ENCODE data around the gene NRN1.
"Not testable (repeated sequence)": the region's sequence is repeated elsewhere in the genome, so short reads cannot be mapped to it uniquely, and the experiment has no call there.

Gene NRN1

DNA sequence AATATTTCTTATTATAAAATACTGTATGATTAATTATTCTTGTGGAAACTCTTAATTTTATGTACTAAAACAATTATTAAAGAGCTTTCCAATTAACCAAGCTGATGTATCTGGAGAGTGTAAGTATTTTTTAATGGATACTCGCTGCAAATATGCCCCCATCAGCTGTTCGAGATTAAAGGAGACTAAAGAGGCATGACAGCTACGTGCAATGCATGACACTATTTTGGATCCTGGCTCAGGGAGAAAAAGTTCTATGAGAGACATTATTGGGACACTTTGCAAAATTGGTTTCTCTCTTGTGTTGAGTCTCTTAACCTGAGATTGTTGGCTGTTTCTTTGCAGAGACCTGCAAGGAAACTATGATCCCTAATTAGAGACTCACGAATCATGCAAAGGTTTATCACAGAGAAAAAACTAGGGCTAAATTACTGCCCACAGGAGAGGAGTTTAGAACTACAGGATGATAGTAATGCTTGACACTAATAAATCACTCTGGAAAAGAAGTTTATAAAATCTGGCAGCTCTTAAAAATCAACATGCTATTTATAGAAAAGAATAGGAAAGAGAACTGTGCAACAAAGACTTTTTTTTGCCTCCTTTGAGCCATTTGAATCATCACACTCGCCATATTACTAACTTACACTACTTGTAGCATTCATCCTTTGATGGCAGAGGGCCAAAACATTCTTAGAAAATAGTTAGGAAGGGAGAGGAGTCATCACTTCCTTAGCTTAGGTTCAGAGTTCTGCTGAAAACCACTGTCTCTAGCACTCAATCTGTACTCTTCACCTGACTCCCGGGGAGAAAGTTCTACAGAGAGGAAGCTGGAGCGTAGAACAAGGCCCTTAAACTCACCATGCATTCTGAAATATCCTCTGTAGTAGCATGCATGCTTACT, 25.3 kb downstream of the NRN1 start:
- no peak for DNase-seq

DNA sequence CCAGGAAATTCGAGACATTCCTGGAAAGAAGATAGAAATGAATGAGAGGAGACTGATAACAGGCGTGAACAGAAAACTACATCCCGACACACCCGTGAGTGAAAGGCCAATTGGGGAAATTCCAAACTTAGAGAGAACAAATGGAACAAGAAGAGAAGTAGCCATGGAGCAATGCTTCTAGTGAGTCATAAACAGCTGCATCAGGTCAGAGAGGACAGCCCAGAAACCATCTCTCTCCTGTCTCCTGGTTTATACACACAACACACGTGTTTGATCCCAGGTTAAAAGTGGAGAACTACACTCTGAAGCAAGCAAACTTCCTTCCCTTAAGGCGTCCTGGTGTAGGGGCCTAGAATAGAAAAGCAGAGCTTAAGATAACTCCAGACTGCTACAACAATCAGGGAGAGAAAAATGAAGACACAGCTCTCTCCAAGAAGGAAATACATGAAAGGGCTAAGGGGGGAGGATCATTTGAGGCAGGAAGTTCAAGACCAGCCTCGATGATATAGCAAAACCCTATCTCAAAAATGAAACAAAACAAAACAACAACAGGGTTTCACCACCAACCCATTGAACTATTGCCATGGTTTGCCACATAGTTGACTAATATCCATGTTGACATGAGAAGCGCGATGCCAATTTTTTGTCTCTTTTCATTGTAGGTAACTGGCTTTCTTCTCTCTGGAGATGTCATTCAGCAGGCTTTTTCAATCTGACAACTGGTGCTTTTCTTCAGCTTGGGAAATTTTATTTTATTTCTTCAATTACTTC, 26.9 kb downstream of the NRN1 start:
- DNase-seq, result no peak

DNA sequence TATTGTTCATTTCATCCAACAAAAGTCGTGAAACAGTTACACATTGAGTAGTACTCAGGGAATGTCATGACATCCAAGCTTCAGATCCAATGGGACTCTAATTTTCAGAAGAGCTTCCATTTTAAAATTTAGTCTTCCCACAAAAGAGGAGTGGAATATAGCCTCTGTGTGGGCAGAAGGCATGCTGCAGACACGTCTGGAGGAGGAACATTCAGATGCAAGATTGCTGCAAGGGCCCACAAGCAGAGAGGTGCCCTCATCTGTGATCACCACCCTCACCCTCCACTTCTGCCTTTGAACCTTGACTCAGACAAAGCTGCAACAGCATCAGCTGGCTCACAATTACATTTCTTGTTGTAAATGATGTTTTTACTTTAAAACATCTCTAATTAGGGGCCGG, 29.9 kb downstream of the NRN1 start:
- DNase-seq, result no peak

DNA sequence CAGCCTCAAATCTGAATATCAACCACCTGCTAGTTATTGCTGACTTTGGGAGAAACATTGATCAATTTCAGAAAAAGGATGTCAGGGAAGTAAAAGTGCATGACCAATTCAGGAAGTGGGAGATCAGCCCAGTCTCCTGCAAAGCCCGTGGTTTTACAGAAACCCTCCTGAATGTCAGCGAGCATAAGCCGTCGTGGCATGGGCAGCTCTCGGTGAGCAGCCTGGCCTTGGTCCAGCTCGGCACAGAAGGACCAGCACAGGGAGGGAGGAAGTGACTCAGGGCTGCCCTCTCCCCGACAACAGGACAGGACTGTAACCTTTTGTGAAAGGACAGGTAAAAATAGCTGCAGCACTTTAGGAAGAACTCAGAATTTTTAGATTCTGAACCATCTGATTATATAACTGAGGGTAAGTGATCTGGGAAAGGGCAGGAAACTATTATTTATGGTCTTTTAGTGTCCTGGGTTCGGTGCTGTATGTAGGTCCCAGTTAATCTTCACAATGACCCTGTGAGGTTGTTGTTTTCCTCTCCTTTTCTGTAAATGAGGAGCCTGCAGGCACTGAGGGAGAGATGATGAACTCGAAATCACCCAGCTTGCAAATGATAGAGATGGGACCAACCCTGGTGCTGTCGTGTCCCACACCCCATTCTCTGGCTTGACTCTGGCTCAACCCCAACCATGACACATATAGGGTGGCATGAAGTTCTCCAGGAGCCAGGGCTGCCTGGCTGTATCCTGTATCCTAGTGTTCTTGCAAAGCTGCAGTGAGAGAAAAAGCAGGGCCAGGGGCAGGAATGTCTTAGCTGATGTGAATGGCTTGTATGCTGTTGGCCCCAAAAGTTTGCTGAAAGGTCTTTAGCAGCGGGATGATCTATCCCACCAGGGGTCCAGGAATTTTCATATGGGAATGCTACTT, 37.6 kb downstream of the NRN1 start:
- no peak for DNase-seq

DNA sequence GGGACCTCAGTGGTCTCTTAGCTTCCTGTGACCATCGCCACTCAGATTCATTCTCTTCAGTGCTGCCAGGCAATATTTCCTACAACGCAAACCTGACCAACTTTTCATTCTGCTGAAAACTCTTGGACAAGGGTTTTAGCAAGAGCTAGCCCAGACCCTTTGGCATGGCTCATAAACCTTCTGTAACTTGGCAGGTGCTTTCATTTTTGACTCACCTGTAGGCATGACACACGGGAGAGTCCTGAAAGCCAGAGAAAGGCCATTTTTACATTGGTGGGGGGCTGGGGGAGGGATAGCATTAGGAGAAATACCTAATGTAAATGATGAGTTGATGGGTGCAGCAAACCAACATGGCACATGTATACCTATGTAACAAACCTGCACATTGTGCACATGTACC, 38.7 kb downstream of the NRN1 start:
- not testable (repeated sequence) for DNase-seq

DNA sequence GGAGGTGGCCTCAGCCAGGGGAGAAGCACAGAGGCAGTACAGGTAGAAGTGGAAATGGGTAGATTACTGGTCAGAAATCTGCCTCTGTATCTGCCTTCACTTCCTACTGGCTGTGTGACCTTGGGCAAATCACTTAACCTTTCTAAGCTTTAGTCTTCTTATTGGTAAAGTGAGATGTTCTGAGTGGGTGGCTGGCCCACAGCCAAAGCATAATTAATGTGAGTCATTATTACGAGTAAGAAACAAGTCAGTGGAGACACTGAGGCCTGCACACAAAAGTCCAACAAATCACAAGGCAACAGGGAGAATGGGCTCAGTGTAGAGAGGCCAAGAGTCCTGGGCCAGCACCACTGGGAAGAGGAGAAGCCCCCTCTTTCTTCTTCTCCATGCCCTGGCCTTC, 39.1 kb downstream of the NRN1 start:
- no peak for DNase-seq

DNA sequence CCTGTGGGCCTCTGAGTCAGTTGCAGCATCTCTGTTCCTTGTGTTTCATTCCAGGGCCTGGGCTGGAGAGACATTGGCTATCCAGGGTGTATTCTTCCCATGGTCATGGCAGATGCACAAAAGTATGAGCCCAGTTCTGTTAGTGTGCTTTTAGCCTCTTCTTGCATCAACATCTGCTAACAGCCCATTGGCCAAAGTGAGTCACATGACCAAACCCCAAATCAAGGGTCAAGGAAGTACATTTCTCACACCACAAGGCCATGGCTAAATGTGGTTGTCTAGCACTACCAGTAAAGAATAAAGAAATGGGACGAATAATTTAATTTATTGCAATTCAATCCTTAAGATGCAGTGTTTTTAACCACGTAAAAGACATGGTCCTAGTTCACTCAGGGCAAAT, 43.9 kb downstream of the NRN1 start:
- no peak for DNase-seq

DNA sequence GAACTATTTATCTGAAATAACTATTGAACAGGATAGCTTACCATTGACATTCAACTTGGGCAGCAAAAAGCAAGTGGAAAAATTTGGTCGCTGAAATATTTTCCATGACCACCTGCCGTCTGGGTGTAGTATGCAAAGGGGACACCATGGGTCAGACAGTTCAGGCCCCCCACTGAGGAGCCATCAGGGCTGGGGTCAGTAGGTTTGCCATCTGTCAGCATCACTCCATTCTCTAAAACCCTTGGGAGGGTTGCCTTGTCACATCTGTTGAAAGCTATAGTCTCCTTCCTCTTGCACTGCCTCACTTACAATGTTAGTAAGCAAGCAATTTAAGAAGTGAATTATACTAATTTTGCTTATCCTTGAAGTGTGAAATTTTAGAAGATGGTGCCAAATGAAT, 44.9 kb downstream of the NRN1 start:
- no peak for DNase-seq

DNA sequence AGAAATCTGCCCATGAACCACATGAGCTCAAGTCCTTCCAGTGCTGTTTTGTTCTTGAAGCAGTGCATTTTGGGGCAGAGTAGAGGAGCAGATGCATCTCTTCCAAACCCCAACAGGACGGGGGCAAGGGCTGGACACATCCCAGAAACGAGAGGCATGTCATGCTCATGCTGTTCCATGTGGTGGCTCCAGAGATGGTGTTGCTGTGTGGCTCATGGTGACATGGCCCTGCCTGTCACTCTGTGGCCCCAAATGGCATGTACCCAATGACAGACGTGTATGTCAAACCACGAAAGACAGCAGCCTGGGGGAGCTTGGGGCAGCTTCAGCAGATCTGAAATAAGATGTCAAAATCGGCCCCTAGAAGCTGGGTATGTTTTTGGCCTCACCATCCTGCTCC, 46.3 kb downstream of the NRN1 start:
- DNase-seq, result no peak

DNA sequence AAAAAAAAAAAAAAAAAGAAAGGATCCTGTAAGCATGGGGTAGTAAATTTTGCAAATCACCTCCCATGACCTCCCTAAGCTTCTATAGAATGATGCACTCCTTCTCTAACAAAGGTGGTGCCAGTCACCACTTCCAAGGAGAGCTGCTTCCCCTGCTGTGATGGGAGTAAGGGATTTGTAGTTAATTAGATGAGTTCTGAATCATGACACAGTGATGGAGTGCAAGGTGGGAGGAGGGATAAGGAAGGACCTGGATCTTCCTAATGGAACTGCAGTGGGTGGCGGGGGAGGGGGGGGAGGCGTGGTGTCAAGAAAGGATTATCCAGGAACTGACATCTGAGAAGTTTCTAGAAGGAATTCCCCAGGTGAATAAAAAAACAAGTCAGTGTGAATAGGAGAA, 47.8 kb downstream of the NRN1 start:
- DNase-seq, result no peak

DNA sequence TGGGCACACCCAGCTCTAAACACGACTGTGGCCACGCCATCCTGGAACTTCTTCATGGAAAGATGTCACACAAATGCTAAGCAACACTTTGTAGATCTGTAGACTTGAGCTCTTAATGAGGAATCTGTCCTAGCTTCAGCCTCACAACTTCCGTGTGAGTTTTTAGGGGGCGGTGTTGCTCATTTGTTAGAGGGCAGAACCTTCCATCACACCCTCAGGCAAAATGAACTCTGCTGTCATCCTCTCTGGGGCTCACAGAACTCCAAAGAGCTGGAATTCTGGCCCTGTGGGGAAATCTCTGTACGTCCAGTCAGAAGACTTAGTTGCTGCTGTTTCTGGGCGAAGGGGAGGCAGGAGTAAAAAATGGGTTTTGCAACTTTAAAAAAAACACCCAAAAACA, 49.8 kb downstream of the NRN1 start:
- no peak for DNase-seq

DNA sequence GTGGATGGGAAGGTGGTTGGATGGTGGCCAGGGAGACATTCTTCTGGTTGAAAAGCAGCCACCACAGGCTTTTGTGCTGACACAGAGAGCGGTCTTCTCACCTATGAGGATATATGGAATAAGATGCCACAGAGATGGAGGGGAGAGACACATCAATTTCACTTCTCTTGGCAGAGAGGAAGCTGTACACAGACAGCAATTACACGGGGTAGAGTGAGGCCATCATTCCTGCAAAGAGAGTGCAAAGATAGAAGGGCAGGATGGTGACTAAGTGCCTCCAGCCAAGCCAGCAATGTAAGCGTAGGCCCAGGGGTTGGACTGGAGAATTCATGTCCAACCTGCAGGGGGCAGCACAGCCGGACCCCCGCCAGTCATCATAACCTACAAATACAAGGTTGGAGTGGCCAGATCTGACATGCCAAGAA, 56.4 kb downstream of the NRN1 start:
- peak; percentile 23 for DNase-seq
